ENCODE results near the gene RFX6.
"Not testable (repeated sequence)": the region's sequence is repeated elsewhere in the genome, so short reads cannot be mapped to it uniquely, and the experiment has no call there.

Gene RFX6, protein sequence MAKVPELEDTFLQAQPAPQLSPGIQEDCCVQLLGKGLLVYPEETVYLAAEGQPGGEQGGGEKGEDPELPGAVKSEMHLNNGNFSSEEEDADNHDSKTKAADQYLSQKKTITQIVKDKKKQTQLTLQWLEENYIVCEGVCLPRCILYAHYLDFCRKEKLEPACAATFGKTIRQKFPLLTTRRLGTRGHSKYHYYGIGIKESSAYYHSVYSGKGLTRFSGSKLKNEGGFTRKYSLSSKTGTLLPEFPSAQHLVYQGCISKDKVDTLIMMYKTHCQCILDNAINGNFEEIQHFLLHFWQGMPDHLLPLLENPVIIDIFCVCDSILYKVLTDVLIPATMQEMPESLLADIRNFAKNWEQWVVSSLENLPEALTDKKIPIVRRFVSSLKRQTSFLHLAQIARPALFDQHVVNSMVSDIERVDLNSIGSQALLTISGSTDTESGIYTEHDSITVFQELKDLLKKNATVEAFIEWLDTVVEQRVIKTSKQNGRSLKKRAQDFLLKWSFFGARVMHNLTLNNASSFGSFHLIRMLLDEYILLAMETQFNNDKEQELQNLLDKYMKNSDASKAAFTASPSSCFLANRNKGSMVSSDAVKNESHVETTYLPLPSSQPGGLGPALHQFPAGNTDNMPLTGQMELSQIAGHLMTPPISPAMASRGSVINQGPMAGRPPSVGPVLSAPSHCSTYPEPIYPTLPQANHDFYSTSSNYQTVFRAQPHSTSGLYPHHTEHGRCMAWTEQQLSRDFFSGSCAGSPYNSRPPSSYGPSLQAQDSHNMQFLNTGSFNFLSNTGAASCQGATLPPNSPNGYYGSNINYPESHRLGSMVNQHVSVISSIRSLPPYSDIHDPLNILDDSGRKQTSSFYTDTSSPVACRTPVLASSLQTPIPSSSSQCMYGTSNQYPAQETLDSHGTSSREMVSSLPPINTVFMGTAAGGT

GRCh38 chr6:116876635-116877611 is at the start of gene RFX6:
TSS of gene RFX6 (plus strand) at chr6:116877242. CDS start at chr6:116877276, 34 bp downstream.
- no peak for DNase-seq

GRCh38 chr6:116827561-116828240 is 49.3 kb upstream of the RFX6 start:
- no peak for DNase-seq

DNA sequence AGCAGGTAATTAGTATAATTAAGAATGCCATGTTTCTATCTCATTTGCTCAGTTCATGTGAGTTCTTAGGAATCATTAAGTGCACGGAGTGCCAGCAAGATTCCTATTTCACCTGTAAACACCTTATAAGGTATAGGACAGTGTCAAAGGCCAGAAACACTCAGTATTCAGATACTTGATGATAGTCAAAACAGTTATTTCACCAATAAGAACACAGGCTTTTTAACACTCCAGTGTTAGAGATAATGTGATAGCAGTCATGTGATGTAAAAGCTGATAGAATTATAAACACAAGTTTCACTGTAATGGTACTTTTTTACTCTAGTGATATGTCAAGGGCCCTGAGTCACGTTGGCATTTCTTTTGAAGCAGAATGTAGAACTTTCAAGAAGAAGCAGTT is 48.1 kb upstream of the RFX6 start, which contains the start of gene GPRC6A:
GPRC6A (minus strand) TSS at position 101 of the 400 bp plus-strand sequence; CDS start at position 31, 70 bp downstream.
- no peak for DNase-seq

DNA sequence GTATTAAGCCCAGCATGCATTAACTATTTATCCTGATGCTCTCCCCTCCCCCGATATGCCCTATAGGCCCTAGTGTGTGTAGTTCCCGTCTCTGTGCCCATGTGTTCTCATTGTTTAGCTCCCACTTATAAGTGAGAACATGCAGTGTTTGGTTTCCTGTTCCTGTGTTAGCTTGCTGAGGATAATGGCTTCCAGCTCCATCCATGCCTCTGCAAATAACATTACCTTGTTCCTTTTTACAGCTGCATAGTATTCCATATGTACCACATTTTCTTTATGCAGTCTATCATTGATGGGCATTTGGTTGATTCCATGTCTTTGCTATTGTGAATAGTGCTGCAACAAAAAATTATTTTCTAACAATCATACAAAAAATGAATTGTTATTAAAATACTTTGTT is 42.5 kb upstream of the RFX6 start:
- not testable (repeated sequence) for DNase-seq

GRCh38 chr6:116836606-116837342 is 40.3 kb upstream of the RFX6 start:
- no peak for DNase-seq

DNA sequence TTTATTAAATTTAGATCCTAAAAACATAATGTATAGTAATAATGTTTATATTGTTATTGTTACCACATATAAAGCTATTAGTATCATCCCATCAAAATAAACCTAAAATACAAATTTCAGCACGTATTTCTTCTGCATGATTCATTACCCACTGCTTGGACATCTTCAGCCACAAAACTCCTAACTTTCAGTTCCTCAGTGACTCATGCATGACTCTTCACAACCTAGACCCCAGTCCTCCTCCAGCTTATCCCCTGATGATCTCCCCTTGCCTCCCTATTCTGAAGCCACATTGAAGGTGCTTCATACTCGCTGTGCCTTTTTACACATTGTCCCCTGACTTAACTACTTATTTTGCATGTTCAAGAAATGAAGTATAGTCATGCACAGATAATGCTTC is 37.0 kb upstream of the RFX6 start:
- DNase-seq, result no peak

DNA sequence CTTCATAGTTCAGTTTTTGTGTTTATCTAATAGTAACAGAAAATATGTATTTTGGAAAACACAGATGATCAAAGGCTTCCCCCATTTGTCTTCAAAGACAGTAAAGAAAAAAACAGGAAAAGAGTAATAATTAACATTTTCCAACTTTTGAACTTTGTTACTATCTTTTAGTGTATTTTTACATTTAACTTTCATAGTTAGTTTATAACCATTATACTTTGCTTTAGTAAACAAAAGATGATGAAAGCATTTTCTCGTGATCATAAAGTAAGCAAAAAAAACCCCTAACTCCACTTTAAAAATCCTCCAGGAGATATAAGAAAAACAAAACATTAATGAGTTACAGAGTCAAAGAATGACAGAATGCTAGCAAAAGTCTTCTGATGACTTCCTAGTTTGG is 34.6 kb upstream of the RFX6 start:
- DNase-seq, result no peak

DNA sequence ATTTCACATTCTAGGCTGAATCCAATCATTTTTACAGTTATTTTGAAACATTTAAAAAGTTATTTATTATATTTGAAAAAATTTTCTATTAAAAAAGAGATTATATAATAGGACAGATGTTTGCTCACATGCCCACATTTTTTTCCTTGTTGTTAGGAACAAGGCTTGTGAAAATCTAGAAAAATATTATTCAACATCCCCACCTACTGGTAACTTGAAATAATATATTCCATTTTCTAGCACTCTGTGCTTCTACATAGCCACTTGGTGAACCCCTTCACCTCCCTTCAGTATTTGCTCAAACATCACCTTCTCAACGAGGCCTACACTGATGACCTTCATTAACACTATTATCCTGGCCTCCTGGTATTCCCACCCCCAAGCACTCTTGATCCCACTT is 29.8 kb upstream of the RFX6 start:
- no peak for DNase-seq

- no peak for DNase-seq
These were observed 19.0 kb upstream of the RFX6 start for GRCh38 chr6:116858060-116858459.

GRCh38 chr6:116859264-116859663 is 17.8 kb upstream of the RFX6 start:
- no peak for DNase-seq

DNA sequence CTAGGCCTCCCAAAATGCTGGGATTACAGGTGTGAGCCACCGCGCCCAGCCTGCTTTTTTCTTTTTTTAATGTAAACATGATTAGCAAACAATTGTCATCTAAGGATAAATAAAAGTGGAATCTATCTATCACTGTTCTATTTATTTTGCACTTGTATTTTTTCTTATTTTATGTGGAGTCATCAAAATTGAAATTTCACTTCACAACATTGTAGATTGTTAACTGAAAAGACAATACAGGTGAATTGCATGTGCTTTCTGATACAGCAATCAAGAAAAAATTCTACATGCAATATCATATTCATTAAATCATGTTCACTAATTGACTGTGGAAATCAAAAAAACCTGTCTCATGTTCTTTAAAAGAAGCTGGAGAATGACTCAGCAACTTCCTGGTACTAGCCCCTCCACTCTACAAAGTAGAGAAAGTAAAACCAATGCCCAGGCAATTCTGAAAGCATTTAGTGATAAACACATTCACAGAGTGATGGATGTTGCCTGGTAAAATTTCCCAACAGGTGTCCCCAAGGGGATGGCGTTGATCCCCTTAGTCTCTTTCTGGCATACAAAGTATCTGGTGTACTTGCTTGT is 10.7 kb upstream of the RFX6 start:
- DNase-seq, result no peak

GRCh38 chr6:116872771-116873170 is 4.3 kb upstream of the RFX6 start:
- no peak for DNase-seq

GRCh38 chr6:116876107-116876506 is 935 bp upstream of the RFX6 start:
- no peak for DNase-seq

- DNase-seq, result no peak
These were observed 701 bp downstream of the RFX6 start for GRCh38 chr6:116877743-116878142.

DNA sequence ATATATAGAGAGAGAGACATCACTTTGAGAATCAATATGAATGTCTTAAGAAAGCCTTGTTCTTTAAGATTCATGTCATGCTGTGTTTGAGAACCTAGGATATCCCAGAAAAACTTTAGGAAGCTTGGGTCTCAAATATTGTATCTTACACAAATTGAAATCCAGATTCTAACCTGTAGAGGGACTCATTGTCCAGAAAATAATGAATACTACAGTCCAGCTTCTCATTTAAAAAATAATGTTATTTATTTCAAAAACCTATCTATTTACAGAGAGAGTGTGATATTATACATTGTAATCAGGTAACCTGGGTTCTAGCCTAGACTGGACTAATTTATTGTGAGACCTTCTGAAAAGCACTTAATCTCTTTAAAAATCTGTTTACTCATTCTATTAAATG is 4.2 kb downstream of the RFX6 start:
- no peak for DNase-seq

DNA sequence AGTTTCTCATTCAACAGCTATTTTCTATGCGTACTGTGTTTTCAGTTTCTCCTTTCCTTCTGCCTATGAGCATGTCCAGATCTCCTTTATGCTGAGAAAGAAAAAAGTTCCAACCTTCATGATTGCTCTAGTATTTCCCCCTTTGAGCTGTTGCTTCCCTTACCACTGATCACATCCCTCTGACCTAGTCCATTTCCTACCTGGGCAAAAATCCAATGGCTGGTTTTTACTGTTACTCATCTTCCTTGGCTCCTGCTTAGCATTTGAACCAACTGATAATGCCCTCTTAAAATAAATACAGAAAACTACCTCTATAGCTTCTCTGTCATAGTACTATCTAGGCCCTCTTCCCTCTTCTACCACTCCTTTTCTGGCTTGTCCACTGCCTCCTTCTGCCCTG is 6.0 kb downstream of the RFX6 start:
- DNase-seq, result no peak

DNA sequence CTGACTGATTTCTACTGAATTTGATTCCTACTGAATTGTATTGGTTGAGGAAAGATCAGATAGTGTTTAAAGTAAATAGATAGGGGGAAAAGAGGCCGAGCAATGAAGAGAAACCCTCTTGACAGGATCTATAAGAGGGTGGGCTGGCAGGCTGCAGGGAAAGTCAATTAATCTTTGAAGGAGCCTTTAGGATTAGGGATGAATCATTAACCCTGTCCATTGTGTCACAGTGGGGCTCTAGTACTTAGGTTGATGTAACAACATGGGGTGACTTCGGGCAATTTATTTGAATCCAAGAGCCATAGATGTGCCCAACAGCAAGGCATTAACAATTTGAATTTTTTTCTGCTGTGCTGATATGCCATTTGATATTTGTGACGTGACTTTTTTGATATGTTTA is 7.5 kb downstream of the RFX6 start:
- no peak for DNase-seq

- DNase-seq, result no peak
These were observed 10.1 kb downstream of the RFX6 start for GRCh38 chr6:116887168-116887567.

DNA sequence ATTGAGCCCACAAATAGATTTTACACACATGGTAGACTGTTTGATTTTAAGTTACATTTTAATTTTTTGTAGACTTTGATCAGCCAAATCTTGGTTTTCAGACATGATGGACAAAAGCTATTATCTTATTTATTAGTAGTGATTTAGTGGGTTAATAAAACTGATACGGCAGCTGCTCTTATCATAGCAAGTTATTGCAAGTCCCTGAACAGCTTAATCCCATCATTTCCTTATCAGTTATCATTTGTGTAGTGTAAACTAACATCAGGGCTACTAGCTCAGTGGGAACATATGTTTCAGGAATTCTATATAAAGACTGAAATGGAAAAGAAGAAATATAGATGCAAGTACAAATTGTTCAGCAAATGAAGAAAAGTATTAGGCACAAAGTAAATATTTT is 10.9 kb downstream of the RFX6 start:
- no peak for DNase-seq

GRCh38 chr6:116888732-116889360 is 11.8 kb downstream of the RFX6 start:
- DNase-seq, result no peak
